Panc1 (cell line): ENCODE results near the gene MC1R. TPM values are rescaled to one million over a fixed set of nuclear protein-coding genes. Genes with fewer than 3 reads are reported as not detected.

Source experiments
- ATAC-seq: fragments of 200-7000 bp; cut with Tn5 transposase; 2 replicates; pipeline ENCODE4 v1.9.1; 2020; ENCODE audit warnings: mild to moderate bottlenecking, moderate library complexity
- BruUV-seq: library from RNA; stranded (reverse); fragments of 400-500 nt; replicated peaks from 2 replicates; lab custom pipeline; 2021; lab: Mats Ljungman, UMichigan
- CTCF ChIA-PET: fragments of 300-600 bp; sonication (Branson Sonifier 250); formaldehyde crosslinking; loops from one replicate; lab custom pipeline; 2022; ENCODE audit warnings: antibody characterized with exemption; lab: Charles Lee
- POLR2A ChIA-PET: fragments of 300-600 bp; sonication (Branson Sonifier 250); formaldehyde crosslinking; loops from one replicate; lab custom pipeline; 2022; ENCODE audit warnings: antibody characterized with exemption; lab: Charles Lee
- DNase-seq: peaks from one replicate; pipeline ENCODE4 v3.0.0-alpha.2; 2010; ENCODE audit warnings: low read depth, low spot score
- H3K27ac ChIP-seq: 2 replicates; pipeline ENCODE4 v1.5.1; 2011; ENCODE audit warnings: mild to moderate bottlenecking, low read length, inconsistent platforms
- H3K27me3 ChIP-seq: fragments of 200-500 bp; sonication (Bioruptor generic); 2 replicates; pipeline ENCODE4 v1.6.0; 2014; ENCODE audit warnings: low read length, inconsistent platforms; ENCODE audit not compliant: control insufficient read depth, insufficient read depth
- H3K36me3 ChIP-seq: fragments of 200-500 bp; sonication (Bioruptor generic); 2 replicates; pipeline ENCODE4 v1.5.1; 2014; ENCODE audit warnings: inconsistent platforms, mild to moderate bottlenecking, low read length, moderate library complexity; ENCODE audit not compliant: control insufficient read depth, insufficient read depth
- H3K4me1 ChIP-seq: 2 replicates; pipeline ENCODE4 v1.5.1; 2011; ENCODE audit warnings: inconsistent platforms, mild to moderate bottlenecking, low read length, moderate library complexity; ENCODE audit not compliant: control insufficient read depth, insufficient read depth
- H3K4me3 ChIP-seq, 2 experiments: 2 replicates each; pipeline ENCODE4 v1.5.1; 2011 to 2012; ENCODE audit warnings: low read depth in 2 of 2, low read length in 2 of 2, mild to moderate bottlenecking in 2 of 2, inconsistent platforms in 1 of 2, moderate library complexity in 1 of 2
- H3K9me3 ChIP-seq: fragments of 200-500 bp; sonication (Bioruptor generic); 2 replicates; pipeline ENCODE4 v1.5.1; 2014; ENCODE audit warnings: low read depth, mild to moderate bottlenecking, inconsistent platforms, low read length, moderate library complexity; ENCODE audit not compliant: control insufficient read depth, insufficient read depth
- POLR2AphosphoS5 ChIP-seq: IDR thresholded peaks from 2 replicates; pipeline ENCODE4 v1.6.1; 2012; ENCODE audit warnings: mild to moderate bottlenecking, low read depth, low read length, moderate library complexity
- SIN3A ChIP-seq: IDR thresholded peaks from 2 replicates; pipeline ENCODE4 v1.6.1; 2012; ENCODE audit warnings: low read depth, mild to moderate bottlenecking, low read length, moderate library complexity, borderline replicate concordance; ENCODE audit not compliant: insufficient read depth
- TCF7L2 ChIP-seq: IDR thresholded peaks from 2 replicates; pipeline ENCODE4 v1.6.1; 2011; ENCODE audit warnings: mild to moderate bottlenecking, low read depth, low read length, inconsistent platforms
- in situ Hi-C: cut with HindIII; loops from 2 replicates; pipeline ENCODE4 v1.10.0; 2016; ENCODE audit warnings: low sequenced_read_pairs, low pct_unique_long_range_greater_than_20kb
- intact Hi-C: fragments of 100-400 bp; cut with micrococcal nuclease; formaldehyde crosslinking; loops from one replicate; pipeline ENCODE4 v1.10.0; 2022; ENCODE audit not compliant: unreplicated experiment
- total RNA-seq: library from RNA; stranded (reverse); gene quantifications from one replicate; pipeline ENCODE4 v1.2.1, GENCODE V29; 2021; ENCODE audit not compliant: unreplicated experiment
- TF ChIP-seq, protein P1 (sequence below): fragments of 450-650 bp; IDR thresholded peaks from 2 replicates; pipeline ENCODE4 v1.5.1; 2017; ENCODE audit warnings: mild to moderate bottlenecking
- TF ChIP-seq, protein P2 (sequence below), 2 experiments: IDR thresholded peaks; 2 replicates each; pipeline ENCODE4 v1.6.1; 2011 to 2012; ENCODE audit warnings: low read depth in 2 of 2, control low read depth in 1 of 2, low read length in 1 of 2, mild to moderate bottlenecking in 1 of 2, moderate library complexity in 1 of 2; ENCODE audit not compliant: insufficient read depth in 1 of 2

MC1R gene
- total RNA-seq, 1 experiment from 2014 or later, result 8.7 TPM

GRCh38 chr16:89902980-89903379 lies 15.7 kb upstream of the MC1R start:
- no peaks in the 10 kb centered on the region for H3K4me1 ChIP-seq
- no peak for DNase-seq
- BruUV-seq, result no TSS peak
- H3K9me3 ChIP-seq, result no peaks in the 10 kb centered on the region
- no peak for ATAC-seq
- TF ChIP-seq POLR2AphosphoS5 (no peak), TCF7L2 (no peak), SIN3A (no peak)
- TF ChIP-seq, protein P1, sequence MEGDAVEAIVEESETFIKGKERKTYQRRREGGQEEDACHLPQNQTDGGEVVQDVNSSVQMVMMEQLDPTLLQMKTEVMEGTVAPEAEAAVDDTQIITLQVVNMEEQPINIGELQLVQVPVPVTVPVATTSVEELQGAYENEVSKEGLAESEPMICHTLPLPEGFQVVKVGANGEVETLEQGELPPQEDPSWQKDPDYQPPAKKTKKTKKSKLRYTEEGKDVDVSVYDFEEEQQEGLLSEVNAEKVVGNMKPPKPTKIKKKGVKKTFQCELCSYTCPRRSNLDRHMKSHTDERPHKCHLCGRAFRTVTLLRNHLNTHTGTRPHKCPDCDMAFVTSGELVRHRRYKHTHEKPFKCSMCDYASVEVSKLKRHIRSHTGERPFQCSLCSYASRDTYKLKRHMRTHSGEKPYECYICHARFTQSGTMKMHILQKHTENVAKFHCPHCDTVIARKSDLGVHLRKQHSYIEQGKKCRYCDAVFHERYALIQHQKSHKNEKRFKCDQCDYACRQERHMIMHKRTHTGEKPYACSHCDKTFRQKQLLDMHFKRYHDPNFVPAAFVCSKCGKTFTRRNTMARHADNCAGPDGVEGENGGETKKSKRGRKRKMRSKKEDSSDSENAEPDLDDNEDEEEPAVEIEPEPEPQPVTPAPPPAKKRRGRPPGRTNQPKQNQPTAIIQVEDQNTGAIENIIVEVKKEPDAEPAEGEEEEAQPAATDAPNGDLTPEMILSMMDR, result no peak
- TF ChIP-seq, protein P2, sequence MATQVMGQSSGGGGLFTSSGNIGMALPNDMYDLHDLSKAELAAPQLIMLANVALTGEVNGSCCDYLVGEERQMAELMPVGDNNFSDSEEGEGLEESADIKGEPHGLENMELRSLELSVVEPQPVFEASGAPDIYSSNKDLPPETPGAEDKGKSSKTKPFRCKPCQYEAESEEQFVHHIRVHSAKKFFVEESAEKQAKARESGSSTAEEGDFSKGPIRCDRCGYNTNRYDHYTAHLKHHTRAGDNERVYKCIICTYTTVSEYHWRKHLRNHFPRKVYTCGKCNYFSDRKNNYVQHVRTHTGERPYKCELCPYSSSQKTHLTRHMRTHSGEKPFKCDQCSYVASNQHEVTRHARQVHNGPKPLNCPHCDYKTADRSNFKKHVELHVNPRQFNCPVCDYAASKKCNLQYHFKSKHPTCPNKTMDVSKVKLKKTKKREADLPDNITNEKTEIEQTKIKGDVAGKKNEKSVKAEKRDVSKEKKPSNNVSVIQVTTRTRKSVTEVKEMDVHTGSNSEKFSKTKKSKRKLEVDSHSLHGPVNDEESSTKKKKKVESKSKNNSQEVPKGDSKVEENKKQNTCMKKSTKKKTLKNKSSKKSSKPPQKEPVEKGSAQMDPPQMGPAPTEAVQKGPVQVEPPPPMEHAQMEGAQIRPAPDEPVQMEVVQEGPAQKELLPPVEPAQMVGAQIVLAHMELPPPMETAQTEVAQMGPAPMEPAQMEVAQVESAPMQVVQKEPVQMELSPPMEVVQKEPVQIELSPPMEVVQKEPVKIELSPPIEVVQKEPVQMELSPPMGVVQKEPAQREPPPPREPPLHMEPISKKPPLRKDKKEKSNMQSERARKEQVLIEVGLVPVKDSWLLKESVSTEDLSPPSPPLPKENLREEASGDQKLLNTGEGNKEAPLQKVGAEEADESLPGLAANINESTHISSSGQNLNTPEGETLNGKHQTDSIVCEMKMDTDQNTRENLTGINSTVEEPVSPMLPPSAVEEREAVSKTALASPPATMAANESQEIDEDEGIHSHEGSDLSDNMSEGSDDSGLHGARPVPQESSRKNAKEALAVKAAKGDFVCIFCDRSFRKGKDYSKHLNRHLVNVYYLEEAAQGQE (IDR thresholded peaks at IDR 0.05; ENCODE audit: insufficient read depth in 1 of 2, low read depth in 2 of 2, low read length in 1 of 2), result no peak
- ChIA-PET POLR2A (no interaction called here), CTCF (no interaction called here)
- in situ Hi-C loops (no loop called here), intact Hi-C loops (no loop called here)
- no peak overlapping the region for H3K27ac ChIP-seq
- no peak overlapping the region for H3K4me3 ChIP-seq
- no peaks in the 10 kb centered on the region; the same call in 1 of the 2 replicates for H3K36me3 ChIP-seq
- H3K27me3 ChIP-seq, result no peaks in the 10 kb centered on the region

DNA sequence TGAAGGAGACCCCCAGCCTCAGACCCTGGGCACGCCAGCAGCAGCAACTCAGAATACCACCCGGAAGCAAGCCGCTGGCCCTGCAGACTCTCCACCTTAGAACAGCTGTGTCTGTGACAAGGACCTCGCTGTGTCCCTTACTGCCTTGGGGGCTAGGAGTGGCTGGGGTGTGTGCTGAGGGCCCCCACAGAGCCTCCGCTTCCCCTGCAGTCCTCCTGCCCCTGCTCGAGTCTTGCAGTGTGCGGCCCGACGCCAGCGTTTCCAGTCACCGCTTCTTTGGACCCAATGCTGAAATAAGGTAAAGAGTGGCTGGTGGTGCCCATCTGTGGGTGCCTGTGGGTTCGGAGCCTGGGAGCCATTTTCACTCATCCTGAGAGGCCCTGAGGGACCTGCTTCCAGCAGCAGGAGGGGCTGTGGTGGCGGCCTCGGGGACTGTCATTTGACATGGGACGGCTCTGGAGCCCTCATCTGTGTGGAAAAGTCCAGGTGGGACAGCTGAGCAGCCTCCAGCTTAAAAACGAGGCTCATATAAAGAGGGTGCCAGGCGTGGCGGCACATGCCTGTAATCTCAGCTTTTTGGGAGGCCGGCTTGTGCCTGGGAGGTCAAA lies 14.7 kb upstream of the MC1R start:
- Histone ChIP-seq H3K9me3 (no peaks in the 10 kb centered on the region), H3K4me3 (no peak overlapping the region), H3K36me3 (no peaks in the 10 kb centered on the region; the same call in 1 of the 2 replicates), H3K27me3 (no peaks in the 10 kb centered on the region), H3K27ac (no peak overlapping the region), H3K4me1 (no peaks in the 10 kb centered on the region)
- CTCF ChIA-PET, result no interaction called here
- intact Hi-C loops, result no loop called here
- ATAC-seq, result no peak
- DNase-seq, result no peak
- in situ Hi-C loops, result no loop called here
- no peak for TF ChIP-seq SIN3A
- TF ChIP-seq, protein P2 (IDR thresholded peaks at IDR 0.05; ENCODE audit: insufficient read depth in 1 of 2, low read depth in 2 of 2, low read length in 1 of 2), result no peak
- BruUV-seq, result no TSS peak
- POLR2A ChIA-PET, result no interaction called here
